OCI-M1 (cell line): ENCODE measurements around the gene CATSPERE.

Experiments used
- DNase-seq: peaks from one replicate; lab custom pipeline; 2025; lab: John Stamatoyannopoulos, UW

Gene CATSPERE, protein sequence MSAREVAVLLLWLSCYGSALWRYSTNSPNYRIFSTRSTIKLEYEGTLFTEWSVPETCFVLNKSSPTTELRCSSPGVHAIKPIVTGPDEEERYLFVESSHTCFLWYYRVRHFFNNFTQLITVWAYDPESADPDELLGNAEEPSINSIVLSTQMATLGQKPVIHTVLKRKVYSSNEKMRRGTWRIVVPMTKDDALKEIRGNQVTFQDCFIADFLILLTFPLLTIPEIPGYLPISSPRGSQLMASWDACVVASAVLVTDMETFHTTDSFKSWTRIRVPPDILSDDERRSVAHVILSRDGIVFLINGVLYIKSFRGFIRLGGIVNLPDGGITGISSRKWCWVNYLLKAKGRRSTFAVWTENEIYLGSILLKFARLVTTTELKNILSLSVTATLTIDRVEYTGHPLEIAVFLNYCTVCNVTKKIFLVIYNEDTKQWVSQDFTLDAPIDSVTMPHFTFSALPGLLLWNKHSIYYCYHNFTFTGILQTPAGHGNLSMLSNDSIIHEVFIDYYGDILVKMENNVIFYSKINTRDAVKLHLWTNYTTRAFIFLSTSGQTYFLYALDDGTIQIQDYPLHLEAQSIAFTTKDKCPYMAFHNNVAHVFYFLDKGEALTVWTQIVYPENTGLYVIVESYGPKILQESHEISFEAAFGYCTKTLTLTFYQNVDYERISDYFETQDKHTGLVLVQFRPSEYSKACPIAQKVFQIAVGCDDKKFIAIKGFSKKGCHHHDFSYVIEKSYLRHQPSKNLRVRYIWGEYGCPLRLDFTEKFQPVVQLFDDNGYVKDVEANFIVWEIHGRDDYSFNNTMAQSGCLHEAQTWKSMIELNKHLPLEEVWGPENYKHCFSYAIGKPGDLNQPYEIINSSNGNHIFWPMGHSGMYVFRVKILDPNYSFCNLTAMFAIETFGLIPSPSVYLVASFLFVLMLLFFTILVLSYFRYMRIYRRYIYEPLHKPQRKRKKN

DNA sequence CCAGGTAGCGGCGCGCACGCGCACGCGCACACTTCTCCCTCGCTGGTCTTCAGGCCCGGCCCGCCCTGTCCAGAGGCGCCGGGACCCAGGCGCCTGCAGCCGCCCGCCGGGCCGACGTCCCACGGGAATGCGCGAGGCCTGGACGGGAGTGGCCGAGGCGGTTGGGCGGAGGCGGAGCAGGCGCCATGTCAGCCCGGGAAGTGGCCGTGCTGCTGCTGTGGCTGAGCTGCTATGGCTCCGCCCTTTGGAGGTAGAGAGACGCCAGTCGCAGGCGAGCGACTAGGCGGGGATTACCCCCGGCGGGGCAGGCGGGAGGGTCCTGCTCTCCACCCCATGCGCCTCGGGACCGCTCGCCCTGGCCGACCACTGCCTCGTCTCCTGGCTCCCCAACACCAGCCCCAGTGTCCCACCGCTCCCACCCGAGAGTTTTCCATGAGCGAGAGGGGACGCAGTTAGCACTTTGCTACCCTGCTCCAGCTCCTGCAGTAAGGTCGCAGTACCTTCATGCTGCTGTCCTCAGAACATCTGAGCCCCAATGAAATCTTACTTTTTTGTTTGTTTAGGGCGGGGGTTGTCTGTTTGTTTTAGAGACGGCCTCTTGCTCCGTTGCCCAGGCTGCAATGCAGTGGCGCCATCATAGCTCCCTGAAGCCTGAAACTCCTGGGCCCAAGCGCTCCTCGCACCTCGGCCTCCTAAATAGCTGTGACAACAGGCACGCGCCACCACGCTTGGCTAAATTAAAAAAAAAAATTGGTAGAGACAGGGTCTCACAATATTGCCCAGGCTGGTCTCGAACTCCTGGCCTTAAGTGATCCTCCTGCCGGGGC lies at the start of gene CATSPERE:
Gene CATSPERE, plus strand, starts transcription at position 29 of the 827 bp plus-strand sequence. Its CDS starts 157 bp downstream, at position 186.
- DNase-seq, result no peak

DNA sequence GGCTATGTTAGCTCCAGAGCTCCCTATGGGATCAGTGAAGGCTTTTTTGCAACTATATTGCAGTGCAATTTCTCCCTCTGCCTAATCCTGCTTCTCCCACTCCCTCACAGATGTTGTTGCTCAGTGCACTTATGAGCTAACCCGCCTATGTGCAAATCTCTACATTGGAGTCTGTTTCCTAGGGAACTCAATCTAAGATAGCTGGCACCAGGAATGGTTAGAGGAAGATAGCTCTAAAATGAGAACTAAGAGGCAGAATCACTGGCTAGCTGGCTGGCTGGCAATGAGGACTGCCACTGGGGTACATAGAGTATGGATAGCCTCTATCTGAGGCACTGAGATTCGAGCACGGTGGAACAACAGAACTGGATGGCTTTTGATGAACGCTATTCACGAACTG lies 48.9 kb upstream of the CATSPERE start:
- no peak for DNase-seq

DNA sequence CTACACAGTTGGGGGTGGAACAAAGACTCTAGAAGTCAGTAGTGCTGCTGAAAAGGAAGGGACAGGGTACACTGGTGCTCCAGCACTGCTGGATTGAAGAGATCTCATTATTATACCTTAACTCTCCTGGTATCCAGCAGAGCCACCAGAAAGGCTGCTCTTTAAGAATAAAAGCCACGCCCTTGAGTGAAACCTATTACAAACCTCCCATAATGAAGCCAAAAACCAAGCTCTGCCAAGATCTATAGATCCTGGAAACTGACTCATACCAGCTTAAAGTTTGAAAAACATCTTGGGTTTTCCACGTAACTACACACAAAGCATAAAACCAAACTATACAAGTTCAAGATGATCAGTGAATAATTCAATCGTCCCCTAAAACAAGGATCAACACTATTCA lies 47.3 kb upstream of the CATSPERE start:
- DNase-seq, result no peak

DNA sequence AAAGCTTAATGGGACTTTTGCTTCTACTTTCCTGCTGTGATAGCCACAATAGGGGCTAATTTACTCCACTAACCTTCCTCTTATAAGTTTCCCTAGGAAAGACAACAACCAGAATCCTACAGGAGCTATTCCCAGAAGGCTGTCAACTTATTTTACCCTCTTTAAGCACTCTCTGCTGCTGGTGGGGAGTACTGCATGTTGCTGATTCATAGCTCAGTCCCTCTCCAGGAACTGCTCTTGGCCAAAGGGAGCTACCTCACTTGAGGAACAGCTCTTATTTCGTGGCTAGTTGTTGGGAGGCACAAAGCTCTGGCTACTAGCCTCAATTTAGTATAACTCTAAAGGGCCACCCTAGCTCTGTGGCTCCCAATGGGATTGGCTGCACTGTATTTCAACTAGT lies 46.5 kb upstream of the CATSPERE start:
- no peak for DNase-seq

GRCh38 chr1:244419024-244419423 lies 42.0 kb upstream of the CATSPERE start:
- DNase-seq, result no peak

DNA sequence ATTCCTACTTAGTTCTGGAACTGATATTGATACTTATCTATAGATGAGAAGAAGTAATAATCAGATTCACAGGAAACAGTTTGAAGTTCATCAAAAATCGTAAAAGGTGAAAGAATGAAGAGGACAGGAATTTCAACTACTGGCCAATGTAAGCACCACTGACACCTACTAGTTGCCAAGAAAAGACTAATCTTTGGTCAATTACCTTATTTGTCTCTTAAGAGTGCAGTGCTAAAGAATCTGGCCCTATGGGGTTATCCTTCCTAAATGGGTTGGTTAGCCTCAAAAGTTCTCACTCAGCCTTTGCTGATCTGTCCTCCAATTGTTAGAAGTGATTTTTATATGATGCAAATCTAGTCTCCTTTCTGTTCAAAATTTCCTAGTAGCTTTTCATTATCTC lies 38.9 kb upstream of the CATSPERE start:
- no peak for DNase-seq

GRCh38 chr1:244424649-244425334 lies 36.3 kb upstream of the CATSPERE start:
- no peak for DNase-seq

- no peak for DNase-seq
These were observed 33.4 kb upstream of the CATSPERE start for GRCh38 chr1:244427647-244428046.

GRCh38 chr1:244429818-244430217 lies 31.3 kb upstream of the CATSPERE start:
- DNase-seq, result no peak

- no peak for DNase-seq
These were observed 29.9 kb upstream of the CATSPERE start for GRCh38 chr1:244431166-244431565.

- DNase-seq, result no peak
These were observed 25.4 kb upstream of the CATSPERE start for GRCh38 chr1:244435562-244436205.

- DNase-seq, result no peak
These were observed 24.6 kb upstream of the CATSPERE start for GRCh38 chr1:244436336-244437085.

GRCh38 chr1:244437086-244437468 lies 24.0 kb upstream of the CATSPERE start:
- no peak for DNase-seq

- no peak for DNase-seq
These were observed 21.6 kb upstream of the CATSPERE start for GRCh38 chr1:244439391-244440032.

DNA sequence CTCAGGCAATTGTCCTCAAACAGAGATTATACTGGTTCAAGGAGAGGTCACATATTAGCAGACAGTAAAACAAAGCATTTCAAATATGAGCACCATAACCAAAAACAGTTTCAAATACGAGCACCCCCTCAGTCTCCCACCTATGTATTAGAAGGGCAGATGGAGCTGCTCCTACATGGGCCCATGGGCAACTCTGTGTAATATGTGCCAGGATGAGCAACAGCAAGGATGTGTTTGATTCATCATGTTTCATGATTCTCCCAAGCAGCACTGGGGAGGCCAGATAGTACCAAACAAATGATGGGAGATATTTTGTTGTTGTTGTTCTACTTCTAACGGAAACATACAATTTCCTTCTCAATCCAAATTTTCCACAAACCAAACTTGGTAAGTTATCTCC lies 18.2 kb upstream of the CATSPERE start:
- no peak for DNase-seq

DNA sequence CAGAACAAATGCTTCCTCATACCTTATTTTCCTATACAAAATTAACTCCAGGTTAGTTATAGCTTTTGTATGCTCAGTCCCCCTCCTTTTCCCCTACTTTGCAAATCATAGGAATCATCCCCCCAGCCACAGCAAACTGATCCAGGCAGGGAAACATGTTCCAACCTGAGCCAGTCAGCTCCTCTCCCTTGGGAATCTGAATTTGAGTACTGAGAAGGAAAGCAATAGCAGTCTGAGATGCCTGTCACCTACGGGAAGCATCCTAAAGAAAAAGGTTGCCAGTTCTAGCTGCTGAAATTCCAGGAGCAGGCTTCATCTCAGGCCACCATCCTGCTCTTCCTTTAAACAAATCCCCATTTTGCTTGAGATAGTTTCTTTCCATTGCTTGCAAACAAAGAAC lies 16.2 kb upstream of the CATSPERE start:
- no peak for DNase-seq

DNA sequence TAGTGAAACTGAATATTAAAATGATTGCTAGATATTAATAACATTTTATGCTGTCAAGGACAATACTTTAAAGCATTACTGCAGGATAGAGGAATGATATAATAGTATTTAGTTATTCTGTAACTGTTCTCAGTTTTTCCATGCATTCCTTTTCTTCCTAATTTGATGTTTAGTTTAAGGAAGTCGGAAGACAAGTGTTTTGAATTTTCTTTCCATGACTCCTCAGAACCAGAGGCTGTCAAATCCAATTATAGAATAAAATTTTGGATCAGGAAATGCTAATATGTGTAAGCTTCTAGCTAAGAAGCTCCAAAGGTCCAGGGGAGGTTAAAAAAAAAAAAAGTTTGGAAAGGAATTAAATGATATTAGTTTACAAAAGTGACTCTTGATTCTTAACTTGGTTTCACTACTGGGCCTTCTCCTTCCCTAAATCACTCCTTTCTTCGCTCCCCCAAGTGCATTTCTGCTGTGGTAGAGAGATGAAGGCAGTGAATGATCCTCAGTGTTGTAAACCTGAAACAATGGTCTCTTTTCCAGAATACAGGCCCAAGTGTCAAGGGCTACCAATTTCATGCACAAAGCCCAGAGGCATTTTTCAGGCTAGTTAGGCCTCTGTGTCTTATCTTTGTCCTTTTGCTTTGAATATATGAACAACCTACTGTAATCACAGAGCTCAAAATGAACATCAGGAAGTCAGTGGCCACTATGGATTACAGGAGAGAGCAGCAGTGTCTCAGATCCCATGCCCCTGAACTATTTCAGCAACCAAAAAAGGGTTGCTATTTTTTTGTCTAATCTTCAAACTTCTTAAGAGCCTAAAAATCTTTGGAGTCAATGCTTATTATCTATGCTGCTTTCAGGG lies 15.5 kb upstream of the CATSPERE start:
- peak; percentile 55 for DNase-seq

DNA sequence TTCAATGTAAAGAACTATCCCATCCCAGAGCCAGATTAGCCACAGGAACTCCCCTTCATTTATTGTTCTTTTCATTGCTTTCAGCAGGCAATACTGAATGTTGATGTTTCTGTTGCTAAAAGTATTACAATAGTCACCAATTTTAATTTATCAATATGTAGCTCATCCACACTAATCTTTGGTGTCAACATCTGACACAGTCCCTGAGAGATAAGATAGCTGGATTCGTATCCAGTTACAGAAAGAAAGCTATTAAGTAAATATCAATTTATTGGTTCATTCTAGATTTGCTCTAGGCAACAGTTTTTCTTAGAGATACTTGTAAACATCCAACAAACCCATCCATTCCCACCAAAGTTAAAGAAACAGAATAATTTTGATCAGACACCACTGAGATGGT lies 14.0 kb upstream of the CATSPERE start:
- DNase-seq, result peak; percentile 50

DNA sequence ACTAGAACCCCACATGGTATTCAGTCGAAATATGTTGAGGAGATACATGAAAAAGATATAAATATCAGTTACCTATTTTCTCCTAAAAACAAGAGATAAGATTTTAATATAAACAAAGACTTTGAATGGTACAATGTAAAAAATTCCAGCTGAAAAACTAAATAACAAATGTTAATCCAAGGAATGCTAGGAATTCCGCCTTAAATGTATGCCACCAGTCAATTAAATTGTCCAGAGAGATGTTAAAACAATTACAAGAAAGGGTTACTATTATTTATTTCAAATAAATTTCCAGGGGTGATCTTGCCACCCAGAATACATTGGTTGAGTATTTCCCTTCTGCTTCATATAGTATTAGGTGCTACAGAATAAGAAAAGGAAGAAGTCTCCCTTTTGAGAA lies 13.5 kb upstream of the CATSPERE start:
- DNase-seq, result no peak
